ENCODE results near the gene UBC. TPM values are rescaled to one million over a fixed set of nuclear protein-coding genes. Genes with fewer than 3 reads are reported as not detected.

The UBC gene
- polyA plus RNA-seq, 1 experiment, result 1,376 TPM

DNA sequence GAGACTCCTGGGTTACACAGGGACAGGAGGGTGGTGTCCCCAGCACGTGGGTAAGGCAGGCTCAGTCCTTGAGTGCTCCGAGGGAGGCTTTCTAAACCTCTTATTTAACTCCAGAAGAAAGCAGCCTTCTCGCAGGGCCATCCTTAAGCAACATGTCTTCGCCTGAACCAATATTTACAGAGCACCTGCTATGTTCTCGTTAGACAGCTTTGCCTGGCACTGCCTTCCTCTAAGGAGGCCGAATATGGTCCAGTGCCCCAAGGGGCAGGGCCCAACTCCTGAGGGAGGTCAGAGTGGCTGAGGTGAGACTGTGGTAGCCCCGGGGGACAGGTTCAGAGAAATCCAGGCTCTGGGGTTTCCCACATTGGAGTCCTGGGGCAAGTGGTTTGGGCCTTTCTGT, 48.7 kb downstream of the UBC start:
- no peak overlapping the region for H3K27ac ChIP-seq (ENCODE audit: low read depth, low read length)
- DNase-seq (ENCODE audit: low read depth, low spot score), result no peak
- TF ChIP-seq, protein P1, sequence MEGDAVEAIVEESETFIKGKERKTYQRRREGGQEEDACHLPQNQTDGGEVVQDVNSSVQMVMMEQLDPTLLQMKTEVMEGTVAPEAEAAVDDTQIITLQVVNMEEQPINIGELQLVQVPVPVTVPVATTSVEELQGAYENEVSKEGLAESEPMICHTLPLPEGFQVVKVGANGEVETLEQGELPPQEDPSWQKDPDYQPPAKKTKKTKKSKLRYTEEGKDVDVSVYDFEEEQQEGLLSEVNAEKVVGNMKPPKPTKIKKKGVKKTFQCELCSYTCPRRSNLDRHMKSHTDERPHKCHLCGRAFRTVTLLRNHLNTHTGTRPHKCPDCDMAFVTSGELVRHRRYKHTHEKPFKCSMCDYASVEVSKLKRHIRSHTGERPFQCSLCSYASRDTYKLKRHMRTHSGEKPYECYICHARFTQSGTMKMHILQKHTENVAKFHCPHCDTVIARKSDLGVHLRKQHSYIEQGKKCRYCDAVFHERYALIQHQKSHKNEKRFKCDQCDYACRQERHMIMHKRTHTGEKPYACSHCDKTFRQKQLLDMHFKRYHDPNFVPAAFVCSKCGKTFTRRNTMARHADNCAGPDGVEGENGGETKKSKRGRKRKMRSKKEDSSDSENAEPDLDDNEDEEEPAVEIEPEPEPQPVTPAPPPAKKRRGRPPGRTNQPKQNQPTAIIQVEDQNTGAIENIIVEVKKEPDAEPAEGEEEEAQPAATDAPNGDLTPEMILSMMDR (IDR thresholded peaks at IDR 0.05; ENCODE audit: low read depth, low read length), result no peak
- ChIA-PET POLR2A (no interaction called here), CTCF (interaction anchor here (1.4 kb wide), 1 partner anchor 41 kb away, joined by 5 read pairs; no protein-coding TSS in a partner anchor)
- H3K4me3 ChIP-seq (ENCODE audit: low read depth, low read length), result no peak overlapping the region
- no peaks in the 10 kb centered on the region; the same call in 1 of the 2 replicates for H3K9me3 ChIP-seq (ENCODE audit: control insufficient read depth, insufficient read depth, low read length)
- H3K27me3 ChIP-seq (ENCODE audit: control insufficient read depth, insufficient read depth, low read length), result no peaks in the 10 kb centered on the region

DNA sequence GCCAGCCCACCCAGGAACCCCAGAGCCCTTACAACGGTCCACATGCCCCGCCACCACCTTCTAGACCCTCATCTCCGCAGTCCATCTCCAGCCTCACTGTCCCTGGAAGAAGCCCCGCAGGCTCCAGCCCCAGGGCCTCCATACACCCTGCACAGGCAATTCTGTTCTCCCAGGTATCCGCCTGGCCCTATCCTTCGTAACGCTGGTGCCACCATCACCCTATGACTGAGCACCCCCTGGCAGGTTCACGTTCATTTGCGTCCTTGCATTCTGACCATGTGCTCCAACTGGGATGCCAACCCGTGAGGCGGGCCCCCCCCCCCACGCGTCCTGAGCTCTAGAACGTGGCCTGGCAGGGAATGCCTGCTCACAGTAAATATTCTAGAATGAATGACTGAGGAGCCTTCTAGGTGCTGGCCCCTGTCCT, 50.1 kb downstream of the UBC start:
- TF ChIP-seq, protein P1 (IDR thresholded peaks at IDR 0.05; ENCODE audit: low read depth, low read length), result no peak
- Histone ChIP-seq H3K9me3 (ENCODE audit: control insufficient read depth, insufficient read depth, low read length) (no peaks in the 10 kb centered on the region; the same call in 1 of the 2 replicates), H3K4me3 (ENCODE audit: low read depth, low read length) (peak overlapping the region; percentile 47; the same call in 1 of the 2 replicates), H3K27me3 (ENCODE audit: control insufficient read depth, insufficient read depth, low read length) (no peaks in the 10 kb centered on the region), H3K27ac (ENCODE audit: low read depth, low read length) (no peak overlapping the region)
- no peak for DNase-seq (ENCODE audit: low read depth, low spot score)
- ChIA-PET CTCF (interaction anchor here (1.0 kb wide), 1 partner anchor 37 kb away, joined by 5 read pairs; no protein-coding TSS in a partner anchor), POLR2A (interaction anchor here (0.9 to 1.0 kb wide), 2 partner anchors 42 to 53 kb away, joined by 3 read pairs; no protein-coding TSS in a partner anchor)

DNA sequence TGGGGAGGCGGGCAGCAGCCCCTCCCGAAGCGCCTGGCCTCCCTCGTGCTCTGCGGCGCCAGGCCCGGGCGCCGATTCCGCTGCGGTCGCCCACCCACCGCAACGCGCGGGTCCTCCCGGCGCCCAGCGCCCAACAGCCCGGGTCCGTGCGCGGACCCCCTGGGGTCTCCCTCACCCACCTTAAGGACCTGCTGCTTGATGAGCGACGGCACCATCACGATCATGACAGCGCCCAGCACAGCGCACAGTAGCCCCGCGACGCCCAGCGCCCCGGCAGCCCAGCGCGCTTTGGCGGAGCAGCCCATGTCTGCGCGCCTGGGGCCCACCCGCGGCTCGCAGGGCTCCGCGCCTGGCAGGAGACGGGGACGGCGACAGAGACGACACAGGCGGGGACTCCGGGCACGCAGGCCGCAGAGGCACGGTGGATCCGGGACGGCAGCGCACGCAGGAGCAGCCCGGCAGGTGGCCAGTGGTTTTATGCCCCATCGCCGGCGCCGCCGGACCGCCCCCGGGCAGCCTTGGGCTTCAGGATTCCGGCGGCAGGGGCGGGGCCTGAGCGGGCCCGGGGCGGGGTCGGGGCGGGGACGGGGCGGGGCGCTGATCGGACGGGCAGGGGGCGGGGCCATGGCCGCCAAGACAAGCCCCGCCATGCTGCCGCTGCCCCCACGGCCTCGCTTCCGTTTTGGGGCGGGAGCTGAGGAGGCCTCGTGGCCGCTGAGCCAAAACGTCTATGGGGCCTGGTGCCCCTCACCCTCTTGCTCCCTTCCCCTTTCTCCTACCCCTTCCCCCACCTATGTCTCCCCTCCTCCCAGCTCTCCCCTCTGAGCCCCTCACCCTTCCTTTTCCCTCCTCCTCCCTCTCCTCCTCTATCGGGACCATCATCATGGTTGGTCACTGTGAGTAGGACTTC, 50.8 kb downstream of the UBC start, which contains the start of gene SCARB1:
Gene SCARB1, minus strand, starts transcription at position 449 of the 910 bp plus-strand sequence. Its CDS starts 144 bp downstream, at position 305.
- Histone ChIP-seq H3K4me3 (ENCODE audit: low read depth, low read length) (peak within 1 kb of the TSS; percentile 71), H3K27me3 (ENCODE audit: control insufficient read depth, insufficient read depth, low read length) (no peaks in the 10 kb centered on the region), H3K9me3 (ENCODE audit: control insufficient read depth, insufficient read depth, low read length) (no peaks in the 10 kb centered on the region; the same call in 1 of the 2 replicates), H3K27ac (ENCODE audit: low read depth, low read length) (no peak within 1 kb of the TSS)
- DNase-seq (ENCODE audit: low read depth, low spot score), result peak; percentile 21
- ChIA-PET CTCF (interaction anchor here (0.6 to 1.0 kb wide), 4 partner anchors 38 to 829 kb away, joined by 3 to 5 read pairs (median 3); no protein-coding TSS in a partner anchor), POLR2A (interaction anchor here (0.9 to 1.0 kb wide), 2 partner anchors 43 to 54 kb away, joined by 3 read pairs; no protein-coding TSS in a partner anchor)
- TF ChIP-seq, protein P1 (IDR thresholded peaks at IDR 0.05; ENCODE audit: low read depth, low read length), result no peak

DNA sequence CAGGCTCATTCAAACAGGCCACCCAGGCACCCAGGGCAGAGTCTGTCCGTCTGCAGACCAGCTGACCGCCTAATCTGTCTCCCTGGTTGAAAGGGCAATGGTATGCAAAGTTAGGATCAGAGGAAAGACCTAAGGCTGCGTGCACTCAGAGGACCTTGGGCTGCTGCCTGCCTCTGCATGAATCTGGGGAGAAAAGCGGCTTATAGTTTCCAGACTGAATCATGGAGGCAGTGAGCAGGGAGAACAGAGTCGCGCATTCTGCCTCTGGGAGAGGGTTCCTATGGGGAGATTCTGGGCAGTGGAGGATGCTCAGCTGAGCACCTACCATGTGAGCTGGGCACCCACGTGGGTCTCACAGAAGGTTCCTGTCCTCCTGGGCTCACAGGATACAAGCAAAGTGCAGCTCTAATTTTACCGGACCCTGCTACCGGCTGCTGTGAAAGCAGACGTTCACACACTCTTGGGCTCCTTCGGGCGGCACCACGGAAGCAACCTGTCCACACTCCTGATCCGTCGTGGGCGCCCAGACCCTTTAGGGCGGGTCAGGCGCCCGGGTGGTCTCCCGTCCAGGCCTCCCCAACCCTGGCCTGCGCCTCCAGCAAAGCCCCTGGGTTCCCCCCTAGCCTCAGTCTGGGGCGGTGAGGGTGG, 51.6 kb downstream of the UBC start:
- TF ChIP-seq, protein P1 (IDR thresholded peaks at IDR 0.05; ENCODE audit: low read depth, low read length), result no peak
- no peak for DNase-seq (ENCODE audit: low read depth, low spot score)
- POLR2A ChIA-PET, result no interaction called here
- CTCF ChIA-PET, result interaction anchor here (0.8 to 1.0 kb wide), 2 partner anchors 44 to 828 kb away, joined by 3 read pairs; no protein-coding TSS in a partner anchor
- peak overlapping the region; percentile 71 for H3K4me3 ChIP-seq (ENCODE audit: low read depth, low read length)
- no peak overlapping the region for H3K27ac ChIP-seq (ENCODE audit: low read depth, low read length)
- H3K9me3 ChIP-seq (ENCODE audit: control insufficient read depth, insufficient read depth, low read length), result no peaks in the 10 kb centered on the region; the same call in 1 of the 2 replicates
- H3K27me3 ChIP-seq (ENCODE audit: control insufficient read depth, insufficient read depth, low read length), result no peaks in the 10 kb centered on the region

Measured in AG04450 (cell line).